ENCODE results near the gene DEFB121.

DNA sequence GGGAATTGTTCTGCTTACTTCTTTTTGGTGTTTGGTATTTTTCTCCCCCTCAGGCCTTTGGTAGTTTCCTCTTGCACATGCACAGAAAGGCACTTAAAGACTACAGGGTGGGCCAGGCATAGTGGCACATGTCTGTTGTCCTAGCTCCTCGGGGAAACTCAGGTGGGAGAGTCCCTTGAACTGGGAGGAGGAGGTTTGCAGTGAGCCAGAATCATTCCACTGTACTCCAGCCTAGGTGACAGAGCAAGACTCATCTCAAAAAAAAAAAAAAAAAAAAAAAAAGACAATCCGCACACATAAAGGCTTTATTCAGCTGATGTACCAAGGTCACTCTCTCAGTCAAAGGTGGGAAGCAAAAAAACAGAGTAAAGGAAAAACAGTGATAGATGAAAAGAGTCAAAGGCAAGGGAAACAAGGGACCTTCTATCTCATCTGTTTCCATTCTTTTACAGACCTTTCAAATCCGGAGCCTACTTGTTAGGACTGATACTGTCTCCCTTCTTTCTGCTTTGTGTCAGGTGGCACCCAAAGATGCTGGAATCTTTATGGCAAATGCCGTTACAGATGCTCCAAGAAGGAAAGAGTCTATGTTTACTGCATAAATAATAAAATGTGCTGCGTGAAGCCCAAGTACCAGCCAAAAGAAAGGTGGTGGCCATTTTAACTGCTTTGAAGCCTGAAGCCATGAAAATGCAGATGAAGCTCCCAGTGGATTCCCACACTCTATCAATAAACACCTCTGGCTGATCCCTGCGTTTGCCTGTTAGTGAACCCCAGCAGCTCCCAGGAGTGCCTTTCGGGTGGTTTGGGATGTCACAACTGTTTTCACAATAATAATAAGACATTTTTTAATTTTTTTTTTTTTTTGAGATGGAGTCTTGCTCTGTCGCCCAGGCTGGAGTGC lies 43.7 kb upstream of the DEFB121 start:
- TF ChIP-seq SNAI2 (CRISPR knock-in tag; IDR thresholded peaks at IDR 0.05) (no peak), BACH2 (CRISPR knock-in tag; IDR thresholded peaks at IDR 0.05; ENCODE audit: borderline replicate concordance) (no peak), TCF4 (CRISPR knock-in tag; IDR thresholded peaks at IDR 0.05; ENCODE audit: borderline replicate concordance) (no peak), ZNF70 (CRISPR knock-in tag; IDR thresholded peaks at IDR 0.05) (no peak)

Measured in SK-N-SH treated with all-trans-retinoic acid at 6 μM for 48 hours (cell line).